Measurements from ENCODE around the gene SPATA19.

SPATA19 gene, protein sequence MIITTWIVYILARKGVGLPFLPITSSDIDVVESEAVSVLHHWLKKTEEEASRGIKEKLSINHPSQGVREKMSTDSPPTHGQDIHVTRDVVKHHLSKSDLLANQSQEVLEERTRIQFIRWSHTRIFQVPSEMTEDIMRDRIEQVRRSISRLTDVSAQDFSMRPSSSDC

DNA sequence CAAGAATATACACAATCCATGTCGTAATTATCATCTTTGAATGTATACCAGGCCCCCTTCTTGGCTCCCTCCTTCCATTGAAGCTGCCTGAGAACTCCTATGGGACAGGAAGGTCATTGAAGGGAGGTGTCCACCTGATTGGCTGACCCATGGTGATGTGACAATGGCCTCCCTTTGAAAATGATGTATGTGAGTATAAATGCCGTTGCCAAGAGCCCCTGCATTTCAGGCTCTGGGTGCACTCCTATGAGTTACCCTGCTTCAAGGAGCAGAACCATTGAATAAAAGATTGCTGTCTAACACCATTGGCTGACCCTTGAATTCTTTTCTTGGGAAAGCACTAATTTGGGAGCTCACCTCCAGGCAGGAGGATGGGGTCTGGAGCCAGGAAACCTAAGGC is at the start of gene SPATA19:
TSS of gene SPATA19 (minus strand) at position 101 of the 400 bp plus-strand sequence. CDS start at position 34, 67 bp downstream.
- POLR2A ChIA-PET = no interaction called here
- TF ChIP-seq LEF1 (IDR thresholded peaks at IDR 0.05; ENCODE audit: borderline replicate concordance) (no peak), L3MBTL2 (conservative IDR thresholded peaks at IDR 0.05) (no peak), ZNF384 (IDR thresholded peaks at IDR 0.05) (no peak), FOXM1 (IDR thresholded peaks at IDR 0.05; ENCODE audit: borderline replicate concordance) (no peak), TARDBP (IDR thresholded peaks at IDR 0.05) (no peak), CTBP1 (IDR thresholded peaks at IDR 0.05; ENCODE audit: borderline replicate concordance) (no peak), HDGF (IDR thresholded peaks at IDR 0.05; ENCODE audit: borderline replicate concordance) (no peak), ELF4 (IDR thresholded peaks at IDR 0.05) (no peak), SP1 (IDR thresholded peaks at IDR 0.05) (no peak), NFRKB (IDR thresholded peaks at IDR 0.05) (no peak), BHLHE40 (IDR thresholded peaks at IDR 0.05; ENCODE audit: borderline replicate concordance) (no peak)
- TF ChIP-seq, protein P1, sequence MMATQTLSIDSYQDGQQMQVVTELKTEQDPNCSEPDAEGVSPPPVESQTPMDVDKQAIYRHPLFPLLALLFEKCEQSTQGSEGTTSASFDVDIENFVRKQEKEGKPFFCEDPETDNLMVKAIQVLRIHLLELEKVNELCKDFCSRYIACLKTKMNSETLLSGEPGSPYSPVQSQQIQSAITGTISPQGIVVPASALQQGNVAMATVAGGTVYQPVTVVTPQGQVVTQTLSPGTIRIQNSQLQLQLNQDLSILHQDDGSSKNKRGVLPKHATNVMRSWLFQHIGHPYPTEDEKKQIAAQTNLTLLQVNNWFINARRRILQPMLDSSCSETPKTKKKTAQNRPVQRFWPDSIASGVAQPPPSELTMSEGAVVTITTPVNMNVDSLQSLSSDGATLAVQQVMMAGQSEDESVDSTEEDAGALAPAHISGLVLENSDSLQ (IDR thresholded peaks at IDR 0.05) = no peak
- DNase-seq (ENCODE audit: extremely low spot score) = no peak
- CTCF ChIA-PET = no interaction called here

DNA sequence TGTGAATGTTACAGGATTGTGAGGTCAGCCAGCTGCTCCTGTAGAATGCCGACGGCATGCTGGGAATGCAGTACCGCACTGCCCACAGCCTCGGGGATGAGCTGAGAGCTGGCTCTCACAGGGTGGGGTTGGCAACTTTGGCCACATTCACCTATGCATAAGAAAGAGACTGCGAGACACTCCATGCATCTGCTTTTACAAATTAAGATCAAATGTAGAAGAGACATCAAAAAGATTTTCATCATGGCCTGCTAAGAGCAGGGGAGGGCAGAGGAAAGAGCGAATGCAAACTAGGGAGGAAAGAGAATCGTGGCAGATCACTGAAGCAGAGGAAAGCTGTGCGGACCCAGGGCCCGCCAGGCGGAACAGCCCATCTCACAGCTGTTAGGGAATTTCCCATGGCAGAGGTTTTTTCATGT is 49.8 kb upstream of the SPATA19 start:
- DNase-seq (ENCODE audit: extremely low spot score) = no peak
- CTCF ChIA-PET = no interaction called here
- POLR2A ChIA-PET = no interaction called here
- no peak for TF ChIP-seq FOXM1 (IDR thresholded peaks at IDR 0.05; ENCODE audit: borderline replicate concordance)
- TF ChIP-seq ELF4 (IDR thresholded peaks at IDR 0.05) = no peak
- TF ChIP-seq NFRKB (IDR thresholded peaks at IDR 0.05) = no peak
- no peak for TF ChIP-seq ARNT (IDR thresholded peaks at IDR 0.05)
- no peak for TF ChIP-seq TARDBP (IDR thresholded peaks at IDR 0.05)
- no peak for TF ChIP-seq SUZ12 (IDR thresholded peaks at IDR 0.05)
- TF ChIP-seq ZNF384 (IDR thresholded peaks at IDR 0.05) = no peak
- TF ChIP-seq, protein P1 (IDR thresholded peaks at IDR 0.05) = no peak

DNA sequence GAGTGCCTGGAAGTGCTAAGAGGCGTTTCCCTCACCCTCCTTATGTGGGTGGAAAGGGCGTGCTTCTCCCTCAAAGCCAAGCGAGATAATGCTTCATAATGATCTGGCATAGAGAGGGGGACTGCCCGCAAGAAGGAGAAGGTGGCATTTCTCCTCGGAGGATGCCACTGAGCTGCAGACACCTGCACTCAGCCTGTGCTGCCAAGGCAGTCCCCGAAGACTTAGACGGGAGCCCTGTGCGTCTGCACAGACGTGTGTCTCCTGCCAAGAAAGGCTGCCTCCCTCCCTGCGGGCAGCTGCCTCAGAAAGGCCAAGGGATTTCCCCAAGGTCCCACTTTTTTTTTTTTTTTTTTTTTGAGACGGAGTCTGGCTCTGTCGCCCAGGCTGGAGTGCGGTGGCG is 48.1 kb upstream of the SPATA19 start:
- DNase-seq (ENCODE audit: extremely low spot score) = no peak
- TF ChIP-seq HDGF (IDR thresholded peaks at IDR 0.05; ENCODE audit: borderline replicate concordance) = no peak
- no peak for TF ChIP-seq NFRKB (IDR thresholded peaks at IDR 0.05)
- no peak for TF ChIP-seq ARNT (IDR thresholded peaks at IDR 0.05)
- POLR2A ChIA-PET = no interaction called here
- CTCF ChIA-PET = no interaction called here

DNA sequence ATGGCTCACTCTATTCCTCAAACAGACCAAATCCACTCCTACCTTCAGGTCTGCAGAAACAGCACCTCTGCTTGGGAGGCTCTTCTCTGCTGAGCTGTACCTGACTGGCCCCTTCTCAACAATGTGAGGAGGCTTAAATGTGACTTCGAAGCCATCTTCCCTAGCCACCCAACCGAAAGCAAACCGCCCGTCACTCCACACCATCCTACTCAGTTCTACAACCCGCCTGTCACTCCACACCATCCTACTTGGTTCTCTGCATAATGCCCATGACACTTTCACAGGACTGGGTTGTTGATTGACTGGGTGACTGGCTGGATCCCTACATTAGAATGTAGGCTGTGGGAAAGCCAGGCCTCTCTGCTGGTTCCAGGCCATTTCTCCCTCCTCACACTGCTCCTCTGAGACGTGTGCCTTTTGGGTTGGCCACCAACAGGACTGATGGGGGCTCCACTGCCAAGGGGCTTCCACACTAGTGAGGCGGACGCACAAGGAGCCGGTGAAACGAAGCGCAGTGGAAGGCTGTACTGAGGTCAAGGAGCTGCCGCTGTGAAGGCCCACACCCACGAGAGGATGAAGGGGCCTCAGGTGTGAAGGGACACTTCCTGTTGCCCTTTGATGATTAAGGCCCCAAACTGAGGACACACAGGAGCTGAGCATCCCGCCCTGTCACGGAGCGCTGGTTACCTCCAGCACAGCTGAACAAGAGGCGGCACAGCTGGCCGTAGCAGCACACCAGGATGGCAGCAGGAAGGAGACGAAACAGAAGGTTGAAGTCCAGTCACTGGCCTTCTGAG is 47.5 kb upstream of the SPATA19 start:
- ChIA-PET POLR2A (no interaction called here), CTCF (no interaction called here)
- TF ChIP-seq LEF1 (IDR thresholded peaks at IDR 0.05; ENCODE audit: borderline replicate concordance) (no peak), L3MBTL2 (conservative IDR thresholded peaks at IDR 0.05) (no peak), ELF4 (IDR thresholded peaks at IDR 0.05) (no peak), CTBP1 (IDR thresholded peaks at IDR 0.05; ENCODE audit: borderline replicate concordance) (no peak), NFRKB (IDR thresholded peaks at IDR 0.05) (no peak), HDGF (IDR thresholded peaks at IDR 0.05; ENCODE audit: borderline replicate concordance) (no peak), ARNT (IDR thresholded peaks at IDR 0.05) (no peak), FOXM1 (IDR thresholded peaks at IDR 0.05; ENCODE audit: borderline replicate concordance) (no peak), TARDBP (IDR thresholded peaks at IDR 0.05) (no peak), BHLHE40 (IDR thresholded peaks at IDR 0.05; ENCODE audit: borderline replicate concordance) (no peak), ZNF384 (IDR thresholded peaks at IDR 0.05) (no peak), SUZ12 (IDR thresholded peaks at IDR 0.05) (no peak)
- DNase-seq (ENCODE audit: extremely low spot score) = no peak

DNA sequence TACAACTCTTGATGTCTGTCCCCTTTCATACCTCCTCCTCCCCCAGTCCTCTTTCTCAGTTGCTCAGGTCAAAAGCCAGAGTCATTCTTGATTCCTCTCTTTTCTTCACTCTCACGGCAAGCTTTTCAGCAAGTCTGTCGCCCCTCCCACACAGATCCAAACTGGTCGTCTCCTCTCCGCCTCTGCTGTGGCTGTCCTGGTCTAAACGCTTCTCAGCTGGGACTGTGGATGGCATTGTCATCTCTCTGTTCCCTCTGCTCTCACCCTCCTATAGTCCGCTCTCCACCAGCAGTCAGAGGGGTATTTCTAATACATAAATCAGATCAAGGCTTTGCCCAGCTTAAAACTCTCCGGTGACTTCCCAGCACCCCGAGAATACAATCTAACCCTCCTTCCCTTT is 46.8 kb upstream of the SPATA19 start:
- CTCF ChIA-PET = no interaction called here
- TF ChIP-seq ARNT (IDR thresholded peaks at IDR 0.05) = no peak
- TF ChIP-seq ELF4 (IDR thresholded peaks at IDR 0.05) = no peak
- TF ChIP-seq SUZ12 (IDR thresholded peaks at IDR 0.05) = no peak
- TF ChIP-seq CTBP1 (IDR thresholded peaks at IDR 0.05; ENCODE audit: borderline replicate concordance) = no peak
- no peak for TF ChIP-seq NFRKB (IDR thresholded peaks at IDR 0.05)
- TF ChIP-seq FOXK2 (IDR thresholded peaks at IDR 0.05) = no peak
- no peak for TF ChIP-seq FOXA1 (IDR thresholded peaks at IDR 0.05)
- no peak for TF ChIP-seq BHLHE40 (IDR thresholded peaks at IDR 0.05; ENCODE audit: borderline replicate concordance)
- no peak for TF ChIP-seq TARDBP (IDR thresholded peaks at IDR 0.05)
- POLR2A ChIA-PET = no interaction called here
- no peak for DNase-seq (ENCODE audit: extremely low spot score)

DNA sequence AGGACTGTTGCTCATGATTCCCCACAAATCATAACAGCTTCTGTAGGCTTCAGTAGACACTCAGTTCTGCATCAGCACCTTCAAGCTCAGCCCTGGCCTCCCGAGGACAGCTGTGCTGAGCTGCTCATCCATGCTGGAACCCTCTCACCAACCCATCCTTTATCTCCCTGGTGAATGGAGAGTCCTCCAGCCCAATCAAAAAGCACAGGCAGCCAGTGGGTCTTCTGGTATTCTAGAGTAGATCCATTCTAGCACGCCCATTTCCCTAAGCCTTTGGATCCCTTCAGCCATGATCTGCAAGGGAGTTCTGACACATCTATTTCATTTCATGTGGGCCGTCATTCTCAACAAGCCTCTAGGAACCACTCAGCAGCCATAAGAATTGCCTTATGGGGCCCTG is 44.6 kb upstream of the SPATA19 start:
- DNase-seq (ENCODE audit: extremely low spot score) = no peak
- TF ChIP-seq ARNT (IDR thresholded peaks at IDR 0.05) (no peak), BHLHE40 (IDR thresholded peaks at IDR 0.05; ENCODE audit: borderline replicate concordance) (no peak)
- CTCF ChIA-PET = no interaction called here
- POLR2A ChIA-PET = no interaction called here

DNA sequence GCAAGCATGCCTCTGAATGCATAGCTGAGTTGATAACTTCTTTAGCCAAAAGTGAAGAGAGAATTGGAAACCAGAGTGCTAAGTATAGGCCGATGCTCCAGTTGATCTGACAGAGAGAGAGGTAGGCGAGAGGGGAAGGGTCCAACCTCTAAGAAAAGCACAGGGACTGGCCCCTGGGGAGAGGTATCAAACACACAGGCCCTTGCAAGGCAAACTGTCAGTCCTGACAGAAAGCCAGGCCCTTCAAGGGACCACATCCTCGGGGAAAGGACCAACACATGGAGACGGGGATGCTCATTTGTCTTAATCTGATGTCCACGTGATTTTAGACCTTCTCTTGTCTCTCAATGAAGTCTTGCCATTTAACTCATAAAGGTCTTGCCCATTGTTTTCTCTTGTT is 43.9 kb upstream of the SPATA19 start:
- TF ChIP-seq TARDBP (IDR thresholded peaks at IDR 0.05) (no peak), L3MBTL2 (conservative IDR thresholded peaks at IDR 0.05) (no peak)
- CTCF ChIA-PET = no interaction called here
- POLR2A ChIA-PET = no interaction called here
- no peak for DNase-seq (ENCODE audit: extremely low spot score)
